ENCODE results near the gene HKDC1. TPM values are rescaled to one million over a fixed set of nuclear protein-coding genes. Genes with fewer than 3 reads are reported as not detected.

The HKDC1 gene
- total and polyA plus RNA-seq, 4 donors = 1.5 to 11.1 (median 4.6) TPM

GRCh38 chr10:69246581-69247312 is 26.6 kb downstream of the HKDC1 start:
- no peak overlapping the region for H3K4me3 ChIP-seq
- H3K27me3 ChIP-seq (ENCODE audit: control insufficient read depth in 3 of 3, insufficient read depth in 3 of 3, low read length in 2 of 3) = no peaks in the 10 kb centered on the region
- DNase-seq (no peak), ATAC-seq (ENCODE audit: insufficient read depth, low FRiP score) (no peak)
- no peak overlapping the region for H3K27ac ChIP-seq (ENCODE audit: low read depth in 1 of 2, low read length in 1 of 2)
- 86 to 87% methylated on average over 14 of the region's 14 CpGs for WGBS, 2 donors
- H3K36me3 ChIP-seq (ENCODE audit: control insufficient read depth in 4 of 4, insufficient read depth in 4 of 4, low read length in 4 of 4) = peaks cover 0 to 3% (median 0%) of the 10 kb centered on the region in 4 donors
- H3K9me3 ChIP-seq (ENCODE audit: control insufficient read depth in 4 of 4, insufficient read depth in 3 of 4, low read length in 3 of 4) = no peaks in the 10 kb centered on the region
- TF ChIP-seq CTCF (IDR thresholded peaks at IDR 0.05; ENCODE audit: control extremely low read depth, extremely low read depth) = no peak
- peaks cover 0 to 10% (median 0%) of the 10 kb centered on the region in 5 donors for H3K4me1 ChIP-seq (ENCODE audit: control insufficient read depth in 5 of 5, insufficient read depth in 5 of 5, low read length in 5 of 5)
- H3K9ac ChIP-seq (ENCODE audit: insufficient read depth in 1 of 2, low read length in 2 of 2) = no peak overlapping the region

GRCh38 chr10:69247313-69247710 is 27.2 kb downstream of the HKDC1 start:
- Histone ChIP-seq H3K27ac (ENCODE audit: low read depth in 1 of 2, low read length in 1 of 2) (no peak overlapping the region), H3K4me1 (ENCODE audit: control insufficient read depth in 5 of 5, insufficient read depth in 5 of 5, low read length in 5 of 5) (peaks cover 0 to 9% (median 0%) of the 10 kb centered on the region in 5 donors), H3K9ac (ENCODE audit: insufficient read depth in 1 of 2, low read length in 2 of 2) (no peak overlapping the region), H3K9me3 (ENCODE audit: control insufficient read depth in 4 of 4, insufficient read depth in 3 of 4, low read length in 3 of 4) (no peaks in the 10 kb centered on the region), H3K4me3 (no peak overlapping the region), H3K27me3 (ENCODE audit: control insufficient read depth in 3 of 3, insufficient read depth in 3 of 3, low read length in 2 of 3) (no peaks in the 10 kb centered on the region), H3K36me3 (ENCODE audit: control insufficient read depth in 4 of 4, insufficient read depth in 4 of 4, low read length in 4 of 4) (peaks cover 0 to 3% (median 0%) of the 10 kb centered on the region in 4 donors)
- DNase-seq (no peak), ATAC-seq (ENCODE audit: insufficient read depth, low FRiP score) (no peak)
- 96 to 97% methylated on average over 13 of the region's 13 CpGs for WGBS, 2 donors
- no peak for TF ChIP-seq CTCF (IDR thresholded peaks at IDR 0.05; ENCODE audit: control extremely low read depth, extremely low read depth)

- Histone ChIP-seq H3K4me3 (no peak overlapping the region), H3K9ac (ENCODE audit: insufficient read depth in 1 of 2, low read length in 2 of 2) (no peak overlapping the region), H3K9me3 (ENCODE audit: control insufficient read depth in 4 of 4, insufficient read depth in 3 of 4, low read length in 3 of 4) (peaks cover 0 to 2% (median 0%) of the 10 kb centered on the region in 4 donors), H3K27me3 (ENCODE audit: control insufficient read depth in 3 of 3, insufficient read depth in 3 of 3, low read length in 2 of 3) (no peaks in the 10 kb centered on the region), H3K4me1 (ENCODE audit: control insufficient read depth in 5 of 5, insufficient read depth in 5 of 5, low read length in 5 of 5) (peaks cover 0 to under 1% (median 0%) of the 10 kb centered on the region in 5 donors), H3K36me3 (ENCODE audit: control insufficient read depth in 4 of 4, insufficient read depth in 4 of 4, low read length in 4 of 4) (no peaks in the 10 kb centered on the region), H3K27ac (ENCODE audit: low read depth in 1 of 2, low read length in 1 of 2) (no peak overlapping the region)
- ATAC-seq (ENCODE audit: insufficient read depth, low FRiP score) = no peak
- DNase-seq = no peak
- WGBS, 2 donors = 86 to 88% methylated on average over 24 of the region's 24 CpGs
- TF ChIP-seq CTCF (IDR thresholded peaks at IDR 0.05; ENCODE audit: control extremely low read depth, extremely low read depth) = no peak
Measured at GRCh38 chr10:69248117-69248730, 28.1 kb downstream of the HKDC1 start.
